Esophagus squamous epithelium (tissue), 5 donors: Measurements from ENCODE around the gene DENND4B. TPM values are rescaled to one million over a fixed set of nuclear protein-coding genes. Genes with fewer than 3 reads are reported as not detected.
"Not testable (repeated sequence)": the region's sequence is repeated elsewhere in the genome, so short reads cannot be mapped to it uniquely, and the experiment has no call there.

Experiments
- DNase-seq: peaks from one replicate; lab custom pipeline; 2025; lab: John Stamatoyannopoulos, UW
- H3K27ac ChIP-seq, 4 donors: fragments of 200-600 bp; sonication (generic); one replicate each; pipeline ENCODE4 v1.5.1; 2016 to 2019; ENCODE audit warnings: mild to moderate bottlenecking in 1 of 4
- H3K27me3 ChIP-seq, 4 donors: fragments of 200-600 bp; sonication (generic); 1 replicate in 3 of 4; 2 replicates in 1 of 4; pipeline versions ENCODE4 v1.5.1 to v1.6.0; 2017 to 2021; ENCODE audit warnings: antibody characterized with exemption in 1 of 4
- H3K36me3 ChIP-seq, 3 donors: fragments of 200-600 bp; sonication (generic); one replicate each; pipeline ENCODE4 v1.5.1; 2016 to 2019
- H3K4me1 ChIP-seq, 3 donors: fragments of 200-600 bp; sonication (generic); one replicate each; pipeline ENCODE4 v1.5.1; 2017 to 2019
- H3K4me3 ChIP-seq, 4 donors: fragments of 200-600 bp; sonication (generic); 1 replicate in 3 of 4; 2 replicates in 1 of 4; pipeline ENCODE4 v1.5.1; 2016 to 2019; ENCODE audit warnings: mild to moderate bottlenecking in 2 of 4, moderate library complexity in 1 of 4
- H3K9me3 ChIP-seq, 3 donors: fragments of 200-600 bp; sonication (generic); one replicate each; pipeline ENCODE4 v1.5.1; 2016 to 2019
- CTCF ChIP-seq, 6 experiments: fragments of 450-650 bp in 4 of 6; fragments of 200-600 bp in 2 of 6; sonication (generic) in 2 of 6; IDR thresholded peaks; one replicate each; pipeline ENCODE4 v1.5.1; 2016 to 2019; ENCODE audit warnings: antibody characterized with exemption in 6 of 6, mild to moderate bottlenecking in 4 of 6, moderate library complexity in 4 of 6
- POLR2A ChIP-seq, 4 donors: fragments of 450-650 bp; IDR thresholded peaks; one replicate each; pipeline ENCODE4 v1.6.1; 2017; ENCODE audit warnings: antibody characterized with exemption in 4 of 4, mild to moderate bottlenecking in 4 of 4, moderate library complexity in 3 of 4
- WGBS, 2 donors: methylation state at CpG; one replicate each; pipeline ENCODE4 v1.1.5; 2018; 5-methylcytosine and 5-hydroxymethylcytosine counted together
- intact Hi-C: fragments of 100-400 bp; cut with DNase I; formaldehyde crosslinking; loops from one replicate; pipeline ENCODE4 v1.15.0; 2022
- total RNA-seq, 4 donors: library from RNA; depleted of rRNA; stranded (reverse); fragments of >200 nt; gene quantifications; one replicate each; pipeline ENCODE4 v1.1.0, GENCODE V29; 2016
- donor health status: DM: yes; HTN: yes; CAD: no.

Gene DENND4B
- total RNA-seq, 4 donors from 2014 or later = 5.9 to 31.7 (median 14.1) TPM

- no peaks in the 10 kb centered on the region for H3K9me3 ChIP-seq
- no peak overlapping the region for H3K4me3 ChIP-seq
- DNase-seq = no peak
- no peak overlapping the region for H3K27ac ChIP-seq
- peaks cover 0 to 23% (median 0%) of the 10 kb centered on the region in 3 donors for H3K36me3 ChIP-seq
- TF ChIP-seq CTCF (IDR thresholded peaks at IDR 0.05) (no peak), POLR2A (IDR thresholded peaks at IDR 0.05) (no peak)
- no peaks in the 10 kb centered on the region for H3K27me3 ChIP-seq
- 74 to 78% methylated on average over 4 of the region's 4 CpGs for WGBS, 2 donors
- intact Hi-C loops = no loop called here
- peaks cover 18 to 48% (median 21%) of the 10 kb centered on the region in 3 donors for H3K4me1 ChIP-seq
Observed at GRCh38 chr1:153916297-153916696, 30.2 kb downstream of the DENND4B start.

- DNase-seq = no peak
- H3K27ac ChIP-seq = no peak overlapping the region
- H3K27me3 ChIP-seq = no peaks in the 10 kb centered on the region
- peaks cover 0 to 16% (median 0%) of the 10 kb centered on the region in 3 donors for H3K4me1 ChIP-seq
- no peak overlapping the region for H3K4me3 ChIP-seq
- 63 to 65% methylated on average over 2 of the region's 2 CpGs for WGBS, 2 donors
- no peaks in the 10 kb centered on the region for H3K9me3 ChIP-seq
- H3K36me3 ChIP-seq = peaks cover 0 to 36% (median 0%) of the 10 kb centered on the region in 3 donors
- intact Hi-C loops = no loop called here
- TF ChIP-seq POLR2A (IDR thresholded peaks at IDR 0.05) = no peak
- TF ChIP-seq CTCF (IDR thresholded peaks at IDR 0.05) = no peak
Observed at GRCh38 chr1:153912349-153912748, 34.2 kb downstream of the DENND4B start.

GRCh38 chr1:153910560-153910959, 36.0 kb downstream of the DENND4B start:
- H3K27ac ChIP-seq, DNase-seq, H3K9me3 ChIP-seq, H3K4me3 ChIP-seq, intact Hi-C loops, H3K27me3 ChIP-seq: not testable (repeated sequence)
- Histone ChIP-seq H3K36me3 (peaks cover 0 to 41% (median 0%) of the 10 kb centered on the region in 3 donors), H3K4me1 (peaks cover 0 to 12% (median 0%) of the 10 kb centered on the region in 3 donors)
- 80 to 87% methylated on average over 6 of the region's 6 CpGs for WGBS, 2 donors

- 95% methylated on average over 4 to 6 of the region's 6 CpGs for WGBS, 2 donors
- no peak overlapping the region for H3K27ac ChIP-seq
- DNase-seq = no peak
- no peak overlapping the region for H3K4me3 ChIP-seq
- intact Hi-C loops = no loop called here
- TF ChIP-seq CTCF (IDR thresholded peaks at IDR 0.05) (no peak), POLR2A (IDR thresholded peaks at IDR 0.05) (no peak)
- H3K9me3 ChIP-seq = no peaks in the 10 kb centered on the region
- peaks cover 0 to 26% (median 0%) of the 10 kb centered on the region in 3 donors for H3K4me1 ChIP-seq
- H3K27me3 ChIP-seq = no peaks in the 10 kb centered on the region
- H3K36me3 ChIP-seq = peaks cover 0 to 33% (median 0%) of the 10 kb centered on the region in 3 donors
Observed at GRCh38 chr1:153908071-153908470, 38.4 kb downstream of the DENND4B start.

- peaks cover 0 to 25% (median 0%) of the 10 kb centered on the region in 3 donors for H3K4me1 ChIP-seq
- no peaks in the 10 kb centered on the region for H3K9me3 ChIP-seq
- no peak for TF ChIP-seq CTCF (IDR thresholded peaks at IDR 0.05)
- no peak overlapping the region for H3K4me3 ChIP-seq
- intact Hi-C loops = no loop called here
- peaks cover 0 to 42% (median 0%) of the 10 kb centered on the region in 3 donors for H3K36me3 ChIP-seq
- 78 to 85% methylated on average over 6 of the region's 6 CpGs for WGBS, 2 donors
- H3K27ac ChIP-seq = no peak overlapping the region
- DNase-seq = no peak
- no peaks in the 10 kb centered on the region for H3K27me3 ChIP-seq
Observed at GRCh38 chr1:153907134-153907533, 39.4 kb downstream of the DENND4B start.

GRCh38 chr1:153906396-153906795, 40.1 kb downstream of the DENND4B start:
- Histone ChIP-seq H3K27ac (no peak overlapping the region), H3K4me1 (peaks cover 0 to 25% (median 0%) of the 10 kb centered on the region in 3 donors), H3K4me3 (no peak overlapping the region), H3K36me3 (peaks cover 0 to 42% (median 0%) of the 10 kb centered on the region in 3 donors), H3K27me3 (no peaks in the 10 kb centered on the region), H3K9me3 (no peaks in the 10 kb centered on the region)
- TF ChIP-seq POLR2A (IDR thresholded peaks at IDR 0.05) (no peak), CTCF (IDR thresholded peaks at IDR 0.05) (no peak)
- DNase-seq = no peak
- intact Hi-C loops = no loop called here
- 75 to 100% methylated on average over 1 of the region's 1 CpG for WGBS, 2 donors

- H3K4me3 ChIP-seq, H3K9me3 ChIP-seq, DNase-seq, H3K27me3 ChIP-seq, intact Hi-C loops, H3K27ac ChIP-seq: not testable (repeated sequence)
- WGBS, 2 donors = 88 to 93% methylated on average over 6 of the region's 8 CpGs
- peaks cover 0 to 42% (median 0%) of the 10 kb centered on the region in 3 donors for H3K36me3 ChIP-seq
- H3K4me1 ChIP-seq = peaks cover 0 to 25% (median 0%) of the 10 kb centered on the region in 3 donors
Observed at GRCh38 chr1:153905908-153906307, 40.6 kb downstream of the DENND4B start.
